HEK293T (cell line): ENCODE results near the gene LDHD.

Experiments used
- CTCF ChIA-PET: fragments of 350-600 bp; formaldehyde crosslinking; extraction: SDS; loops from one replicate; lab custom pipeline; 2021; ENCODE audit warnings: antibody characterized with exemption, inconsistent platforms; lab: Yijun Ruan, JAX
- POLR2A ChIA-PET: fragments of 350-600 bp; formaldehyde crosslinking; extraction: SDS; loops from one replicate; lab custom pipeline; 2020; ENCODE audit warnings: antibody characterized with exemption, inconsistent platforms; lab: Yijun Ruan, JAX
- DNase-seq: peaks from one replicate; pipeline ENCODE4 v3.0.0; 2012; ENCODE audit warnings: mixed read lengths; ENCODE audit errors: extremely low spot score
- ARNT ChIP-seq: fragments of 450-650 bp; IDR thresholded peaks from 2 replicates; pipeline ENCODE4 v1.6.1; 2017; ENCODE audit warnings: mild to moderate bottlenecking
- BHLHE40 ChIP-seq: fragments of 450-650 bp; IDR thresholded peaks from 2 replicates; pipeline ENCODE4 v1.6.1; 2016; ENCODE audit warnings: mild to moderate bottlenecking, moderate library complexity, borderline replicate concordance
- CTBP1 ChIP-seq: fragments of 450-650 bp; IDR thresholded peaks from 2 replicates; pipeline ENCODE4 v1.6.1; 2016; ENCODE audit warnings: borderline replicate concordance
- ELF4 ChIP-seq: fragments of 450-650 bp; IDR thresholded peaks from 2 replicates; pipeline ENCODE4 v1.6.1; 2017; ENCODE audit warnings: antibody characterized with exemption
- FOXA1 ChIP-seq: fragments of 450-650 bp; IDR thresholded peaks from 2 replicates; pipeline ENCODE4 v1.6.1; 2016; ENCODE audit warnings: mild to moderate bottlenecking
- FOXK2 ChIP-seq: fragments of 450-650 bp; IDR thresholded peaks from 2 replicates; pipeline ENCODE4 v1.6.1; 2016; ENCODE audit warnings: mild to moderate bottlenecking
- FOXM1 ChIP-seq: fragments of 450-650 bp; IDR thresholded peaks from 2 replicates; pipeline ENCODE4 v1.6.1; 2017; ENCODE audit warnings: mild to moderate bottlenecking, borderline replicate concordance
- HDGF ChIP-seq: fragments of 450-650 bp; IDR thresholded peaks from 2 replicates; pipeline ENCODE4 v1.6.1; 2017; ENCODE audit warnings: antibody characterized with exemption, borderline replicate concordance
- L3MBTL2 ChIP-seq: fragments of 450-650 bp; conservative IDR thresholded peaks from 2 replicates; pipeline ENCODE4 v1.6.1; 2016; ENCODE audit warnings: mild to moderate bottlenecking
- LEF1 ChIP-seq: fragments of 450-650 bp; IDR thresholded peaks from 2 replicates; pipeline ENCODE4 v1.6.1; 2017; ENCODE audit warnings: mild to moderate bottlenecking, borderline replicate concordance
- NFRKB ChIP-seq: fragments of 450-650 bp; IDR thresholded peaks from 2 replicates; pipeline ENCODE4 v1.6.1; 2016; ENCODE audit warnings: mild to moderate bottlenecking, moderate library complexity
- SP1 ChIP-seq: fragments of 450-650 bp; IDR thresholded peaks from 2 replicates; pipeline ENCODE4 v1.6.1; 2017
- SUZ12 ChIP-seq: fragments of 450-650 bp; IDR thresholded peaks from 2 replicates; pipeline ENCODE4 v1.6.1; 2016; ENCODE audit warnings: mild to moderate bottlenecking
- TARDBP ChIP-seq: fragments of 450-650 bp; IDR thresholded peaks from 2 replicates; pipeline ENCODE4 v1.6.1; 2016
- ZNF384 ChIP-seq: fragments of 450-650 bp; IDR thresholded peaks from 2 replicates; pipeline ENCODE4 v1.6.1; 2016
- TF ChIP-seq, protein P1 (sequence below): fragments of 450-650 bp; IDR thresholded peaks from 2 replicates; pipeline ENCODE4 v1.6.1; 2016

LDHD gene

DNA sequence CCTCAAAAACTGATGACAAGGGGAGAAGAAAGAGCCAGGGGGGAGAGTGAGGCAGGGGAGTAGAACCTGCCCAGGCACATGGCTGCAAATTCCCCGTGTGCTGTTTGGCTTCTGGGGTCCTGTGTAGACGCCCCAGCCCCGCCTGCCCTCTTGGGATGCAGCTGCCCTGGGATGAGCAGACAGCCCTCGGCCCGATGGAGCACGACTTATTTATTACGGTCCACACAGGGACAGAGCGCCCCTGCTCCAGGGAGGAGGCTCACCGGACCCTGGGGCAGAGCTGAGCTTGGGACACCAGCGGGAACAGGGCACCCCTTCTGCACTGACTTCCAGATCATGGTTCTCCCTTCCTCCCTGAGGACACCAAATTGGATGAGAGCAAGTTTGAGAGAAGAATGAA is 9.1 kb downstream of the LDHD start:
- TF ChIP-seq NFRKB, result no peak
- no peak for TF ChIP-seq L3MBTL2
- no peak for TF ChIP-seq HDGF
- TF ChIP-seq SUZ12, result no peak
- no peak for TF ChIP-seq FOXA1
- no peak for TF ChIP-seq BHLHE40
- DNase-seq, result no peak
- CTCF ChIA-PET, result no interaction called here
- POLR2A ChIA-PET, result interaction anchor here (1.3 kb wide), 1 partner anchor 11 kb away, joined by 7 read pairs; no protein-coding TSS in a partner anchor

DNA sequence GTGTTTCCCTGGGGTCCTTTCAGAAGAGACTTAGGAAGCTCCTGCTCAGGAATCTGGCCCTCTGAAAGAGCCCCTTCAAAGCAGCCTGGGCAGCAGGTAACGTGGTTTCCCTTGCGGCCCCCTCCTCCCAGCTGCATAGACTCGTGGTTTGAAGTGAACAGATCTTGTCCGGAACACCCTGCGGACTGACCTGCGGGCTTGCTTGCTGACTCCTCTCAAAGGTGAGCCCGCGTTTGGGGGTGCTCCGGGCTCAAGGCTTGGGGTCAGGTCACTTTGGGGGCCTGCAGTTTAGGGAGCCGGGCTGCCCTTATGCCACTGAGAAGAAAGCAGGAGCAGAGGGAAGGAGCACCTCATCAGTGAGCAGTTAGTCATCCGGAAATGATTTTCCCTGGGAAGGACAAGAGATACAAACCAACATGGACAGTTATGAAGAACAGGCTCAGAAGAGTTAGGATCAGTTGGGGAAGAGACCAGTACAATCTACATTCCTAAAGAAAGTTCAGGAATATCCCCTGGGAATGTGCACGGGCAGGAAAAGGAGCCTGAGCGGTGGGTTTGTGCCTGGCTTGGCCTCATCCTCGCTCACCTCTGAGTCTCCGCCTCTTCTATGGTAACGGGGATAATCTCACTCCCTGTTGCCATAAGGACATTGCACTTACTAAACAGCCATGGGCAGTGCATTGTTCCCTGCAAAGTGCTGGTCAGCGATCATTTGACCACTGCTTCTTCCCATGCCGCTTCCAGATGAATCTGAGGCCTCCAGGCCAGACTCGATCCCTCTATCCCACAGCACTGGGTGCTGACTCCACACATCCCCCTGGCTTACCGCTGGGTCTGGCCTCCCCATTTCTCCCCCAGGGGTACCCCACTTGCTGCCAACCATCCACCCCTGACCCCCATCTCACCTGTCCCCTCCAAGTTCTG is 10.0 kb downstream of the LDHD start:
- POLR2A ChIA-PET, result no interaction called here
- TF ChIP-seq TARDBP (no peak), L3MBTL2 (no peak), LEF1 (no peak), SUZ12 (no peak), FOXK2 (no peak), NFRKB (no peak), BHLHE40 (no peak), SP1 (no peak), FOXM1 (no peak), FOXA1 (no peak), ARNT (no peak), ELF4 (no peak), HDGF (no peak), CTBP1 (no peak)
- TF ChIP-seq, protein P1, sequence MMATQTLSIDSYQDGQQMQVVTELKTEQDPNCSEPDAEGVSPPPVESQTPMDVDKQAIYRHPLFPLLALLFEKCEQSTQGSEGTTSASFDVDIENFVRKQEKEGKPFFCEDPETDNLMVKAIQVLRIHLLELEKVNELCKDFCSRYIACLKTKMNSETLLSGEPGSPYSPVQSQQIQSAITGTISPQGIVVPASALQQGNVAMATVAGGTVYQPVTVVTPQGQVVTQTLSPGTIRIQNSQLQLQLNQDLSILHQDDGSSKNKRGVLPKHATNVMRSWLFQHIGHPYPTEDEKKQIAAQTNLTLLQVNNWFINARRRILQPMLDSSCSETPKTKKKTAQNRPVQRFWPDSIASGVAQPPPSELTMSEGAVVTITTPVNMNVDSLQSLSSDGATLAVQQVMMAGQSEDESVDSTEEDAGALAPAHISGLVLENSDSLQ, result no peak
- no peak for DNase-seq
- CTCF ChIA-PET, result no interaction called here

DNA sequence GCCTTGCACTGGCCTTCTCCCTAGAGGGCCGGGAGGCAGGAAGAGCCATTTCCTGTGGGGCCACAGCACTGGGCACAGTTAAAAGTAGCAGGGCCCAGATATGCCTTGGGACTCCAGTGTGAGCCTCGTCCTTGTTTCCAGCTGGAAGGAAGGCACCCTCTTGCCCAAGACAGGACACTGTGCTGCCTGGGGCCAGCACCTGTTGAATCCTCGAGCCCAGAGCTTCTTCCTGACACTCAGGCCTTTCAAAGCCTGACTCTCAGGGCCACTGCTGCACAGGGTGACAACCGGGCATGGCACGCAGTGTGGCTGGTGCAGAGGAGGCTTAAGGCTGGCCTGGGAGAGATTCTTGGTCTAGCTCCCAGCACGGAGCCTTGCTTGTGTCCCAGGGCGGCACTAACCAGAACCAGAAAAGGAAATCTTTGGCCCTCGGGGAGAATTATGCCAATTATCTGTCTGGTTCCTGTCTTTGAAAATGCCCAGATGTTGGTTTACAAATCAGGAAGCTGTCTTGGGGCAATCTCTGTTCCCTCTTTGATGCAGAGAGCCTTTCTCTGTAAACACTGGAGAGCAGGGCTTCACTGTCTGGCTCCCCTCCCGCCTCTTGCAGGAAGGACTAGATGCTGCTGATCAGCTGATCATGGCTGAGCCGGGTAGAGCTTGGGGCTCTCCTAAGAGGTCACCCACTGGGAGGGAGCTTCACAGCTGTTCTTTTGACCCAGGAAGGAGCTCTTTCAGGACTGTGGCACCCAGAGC is 11.1 kb downstream of the LDHD start:
- no peak for DNase-seq
- ChIA-PET POLR2A (no interaction called here), CTCF (no interaction called here)
- TF ChIP-seq SP1 (no peak), NFRKB (no peak), CTBP1 (no peak), ARNT (no peak), FOXA1 (no peak), ZNF384 (no peak), LEF1 (no peak), BHLHE40 (no peak)
- TF ChIP-seq, protein P1, result no peak

DNA sequence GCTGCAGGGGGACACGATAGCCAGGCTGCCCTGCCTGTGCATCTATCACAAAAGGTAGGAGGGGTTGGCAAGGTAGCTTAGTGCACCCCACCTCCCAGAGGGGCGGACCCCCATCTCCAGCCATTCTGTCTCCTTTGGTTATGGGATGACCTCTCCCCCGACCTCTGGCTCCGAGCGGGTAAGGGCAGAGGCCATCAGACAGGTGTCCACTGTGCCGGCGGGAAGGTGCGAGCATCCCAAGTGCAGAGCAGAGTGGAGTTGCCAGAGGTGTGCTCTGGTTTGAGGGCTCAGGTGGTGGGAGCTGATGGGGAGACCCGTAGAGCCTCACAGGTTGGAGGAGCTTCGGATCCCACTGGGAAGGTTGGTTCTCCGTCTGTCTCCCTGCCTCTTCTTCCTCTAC is 11.7 kb downstream of the LDHD start:
- TF ChIP-seq, protein P1, result no peak
- TF ChIP-seq FOXA1 (no peak), CTBP1 (no peak), SUZ12 (no peak), NFRKB (no peak), FOXM1 (no peak), HDGF (no peak), ZNF384 (no peak), FOXK2 (no peak), ARNT (no peak), ELF4 (no peak)
- ChIA-PET POLR2A (no interaction called here), CTCF (no interaction called here)
- DNase-seq, result no peak

DNA sequence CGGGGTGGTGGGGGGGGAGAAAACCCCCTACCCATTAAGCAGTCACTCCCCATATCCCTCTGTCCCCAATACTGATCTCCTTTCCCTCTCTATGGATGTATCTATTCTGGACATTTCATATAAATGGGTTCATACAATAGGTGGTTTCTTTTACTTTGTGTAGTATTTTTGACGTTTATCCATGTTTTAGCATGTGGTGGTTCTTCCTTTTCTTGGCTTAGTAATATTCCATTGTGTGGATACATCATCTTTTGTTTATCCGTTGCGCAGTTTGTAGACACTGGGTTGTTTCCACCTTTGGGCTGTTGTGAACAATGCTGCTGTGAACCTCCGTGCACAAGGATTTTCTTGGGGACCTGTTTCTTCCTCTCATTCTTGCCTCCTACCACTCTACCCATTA is 12.6 kb downstream of the LDHD start:
- POLR2A ChIA-PET, result no interaction called here
- TF ChIP-seq NFRKB (no peak), ARNT (no peak), LEF1 (no peak), ELF4 (no peak)
- DNase-seq, result no peak
- CTCF ChIA-PET, result no interaction called here

DNA sequence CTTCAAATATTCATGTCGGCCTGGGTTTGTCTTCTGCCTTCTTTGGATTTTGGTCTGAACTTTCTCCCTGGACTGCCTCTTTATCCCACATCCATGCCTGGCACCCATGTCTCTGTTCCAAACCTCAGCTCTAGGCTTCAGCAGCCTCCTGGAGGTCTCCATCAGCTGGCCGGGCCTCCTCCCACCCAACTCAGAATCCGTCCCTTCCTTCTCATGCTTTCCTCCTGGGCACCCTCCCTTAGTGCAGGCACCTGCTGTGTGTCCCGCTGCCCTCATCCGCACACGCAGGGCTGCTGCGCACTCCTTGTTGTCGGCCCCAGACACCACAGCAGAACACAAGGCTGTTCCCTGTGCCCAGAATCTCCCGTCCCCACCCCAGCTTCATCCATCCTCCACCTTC is 14.0 kb downstream of the LDHD start:
- no peak for DNase-seq
- ChIA-PET POLR2A (interaction anchor here (1.4 kb wide), 1 partner anchor 118 kb away, joined by 4 read pairs; the partner anchor contains the start of gene WDR59), CTCF (no interaction called here)
- TF ChIP-seq HDGF, result no peak
- no peak for TF ChIP-seq LEF1
- no peak for TF ChIP-seq ELF4
- TF ChIP-seq BHLHE40, result no peak
- no peak for TF ChIP-seq SUZ12
- TF ChIP-seq FOXM1, result no peak
- no peak for TF ChIP-seq ARNT
- no peak for TF ChIP-seq SP1
- TF ChIP-seq CTBP1, result no peak
- TF ChIP-seq FOXK2, result no peak
- TF ChIP-seq NFRKB, result no peak
- no peak for TF ChIP-seq TARDBP
- no peak for TF ChIP-seq L3MBTL2
- TF ChIP-seq, protein P1, result no peak
- TF ChIP-seq ZNF384, result no peak
- no peak for TF ChIP-seq FOXA1
